Stimulated activated effector memory CD8-positive, alpha-beta T cell treated with anti-CD3 and anti-CD28 coated beads, Interleukin-12 subunit alpha, Interleukin-12 subunit beta, amount 100 ng/mL, for 72 hours (primary cell): ENCODE measurements around the gene CSNK1E.
"Not testable (repeated sequence)": the region's sequence is repeated elsewhere in the genome, so short reads cannot be mapped to it uniquely, and the experiment has no call there.

Experiments used
- ATAC-seq: fragments of 150-1000 bp; cut with Tn5 transposase; 2 replicates; pipeline ENCODE4 v1.10.0; 2021
- DNase-seq, 2 donors: peaks; one replicate each; pipeline ENCODE4 v3.0.0; 2021 to 2022; ENCODE audit warnings: low spot score in 2 of 2
- H3K27ac Mint-ChIP-seq: one replicate; pipeline ENCODE4 v1.8.0; 2022; ENCODE audit warnings: mild to moderate bottlenecking, mixed read lengths
- H3K36me3 Mint-ChIP-seq: one replicate; pipeline ENCODE4 v1.8.0; 2022; ENCODE audit warnings: mild to moderate bottlenecking, mixed read lengths
- H3K4me1 Mint-ChIP-seq: one replicate; pipeline ENCODE4 v1.8.0; 2022; ENCODE audit warnings: mixed read lengths
- H3K4me3 Mint-ChIP-seq: one replicate; pipeline ENCODE4 v1.8.0; 2022; ENCODE audit warnings: mild to moderate bottlenecking, mixed read lengths
- H3K9me3 Mint-ChIP-seq: one replicate; pipeline ENCODE4 v1.8.0; 2022; ENCODE audit warnings: mixed read lengths

CSNK1E gene

DNA sequence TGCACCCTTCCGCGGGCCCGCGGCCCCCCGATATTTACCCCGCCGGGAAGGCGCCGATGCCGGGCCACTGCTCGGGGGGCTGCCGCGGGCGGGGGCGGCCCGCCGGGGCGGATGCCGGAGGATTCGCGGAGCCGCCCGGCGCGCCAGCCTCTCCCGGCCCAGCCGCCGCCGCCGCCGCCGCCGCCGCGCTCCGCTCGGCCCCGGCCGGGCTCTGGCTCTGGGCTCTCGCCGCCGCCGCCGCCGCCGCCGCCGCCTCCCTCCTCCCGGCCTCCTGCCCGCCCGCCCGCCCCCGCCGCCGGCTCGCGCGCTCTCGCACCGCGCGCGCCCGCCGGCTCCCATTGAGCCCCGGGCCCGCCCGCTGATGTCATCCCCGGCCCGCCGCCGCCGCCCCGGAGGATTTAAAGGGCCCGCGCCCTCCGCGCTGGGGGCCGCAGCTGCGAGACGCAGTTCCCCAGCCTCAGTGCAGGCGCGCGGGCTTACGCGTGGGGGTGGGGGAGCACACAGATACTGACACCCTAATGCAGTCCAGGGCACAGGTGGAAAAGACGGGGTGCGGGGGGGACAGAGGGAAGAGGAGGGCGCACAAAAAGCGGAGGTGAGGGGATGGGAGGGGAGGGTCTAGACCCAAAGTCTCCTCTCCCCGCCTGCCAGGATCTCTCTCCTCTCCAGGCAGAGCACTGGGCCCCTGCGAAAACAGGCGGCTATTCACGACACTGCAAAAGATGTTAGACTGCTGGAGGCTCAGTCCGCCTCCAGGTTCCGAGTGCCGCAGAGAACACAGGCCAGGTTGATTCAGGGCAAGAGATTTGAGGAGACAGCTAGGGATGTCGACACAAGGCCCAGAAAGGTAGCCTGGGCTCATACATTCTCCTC lies at the start of gene CSNK1E:
TSS of gene CSNK1E (minus strand) at position 312 of the 873 bp plus-strand sequence. CDS start 3,276 bp downstream, outside the sequence.
- Mint-ChIP-seq H3K4me3 (peak within 1 kb of the TSS; percentile 83), H3K27ac (peak within 1 kb of the TSS; percentile 93), H3K36me3 (peaks cover 36% of the 10 kb centered on the region), H3K4me1 (peaks cover 44% of the 10 kb centered on the region), H3K9me3 (no peaks in the 10 kb centered on the region)
- ATAC-seq: peak; percentile 74
- peak; percentile 62 to 79 for DNase-seq

DNA sequence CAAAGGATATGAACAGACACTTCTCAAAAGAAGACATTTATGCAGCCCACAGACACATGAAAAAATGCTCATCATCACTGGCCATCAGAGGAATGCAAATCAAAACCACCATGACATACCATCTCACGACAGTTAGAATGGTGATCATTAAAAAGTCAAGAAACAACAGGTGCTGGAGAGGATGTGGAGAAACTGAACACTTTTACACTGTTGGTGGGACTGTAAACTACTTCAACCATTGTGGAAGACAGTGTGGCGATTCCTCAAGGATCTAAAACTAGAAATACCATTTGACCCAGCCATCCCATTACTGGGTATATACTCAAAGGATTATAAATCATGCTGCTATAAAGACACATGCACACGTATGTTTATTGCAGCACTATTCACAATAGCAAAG lies 48.6 kb upstream of the CSNK1E start:
- DNase-seq, H3K4me1 Mint-ChIP-seq, H3K9me3 Mint-ChIP-seq, H3K36me3 Mint-ChIP-seq, ATAC-seq, H3K4me3 Mint-ChIP-seq, H3K27ac Mint-ChIP-seq: not testable (repeated sequence)

DNA sequence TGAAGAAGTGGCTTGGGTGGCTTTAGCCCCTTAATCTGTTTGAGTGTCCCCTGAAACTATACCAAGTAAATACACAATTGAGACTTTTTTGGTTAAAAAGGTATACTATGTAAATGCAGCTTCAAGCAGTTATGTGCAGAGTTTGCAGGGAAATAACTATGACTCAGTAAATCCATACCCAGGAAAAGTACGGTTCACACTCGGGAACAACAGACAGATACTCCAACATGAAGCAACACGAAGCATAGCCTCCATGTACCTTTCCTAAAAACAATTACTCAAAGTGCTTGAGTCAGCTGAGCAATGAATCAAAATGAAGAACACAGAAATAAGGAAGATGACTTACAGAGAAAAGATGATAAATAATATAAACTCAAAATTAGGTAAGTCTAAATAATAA lies 47.9 kb upstream of the CSNK1E start:
- H3K4me3 Mint-ChIP-seq: not testable (repeated sequence)

DNA sequence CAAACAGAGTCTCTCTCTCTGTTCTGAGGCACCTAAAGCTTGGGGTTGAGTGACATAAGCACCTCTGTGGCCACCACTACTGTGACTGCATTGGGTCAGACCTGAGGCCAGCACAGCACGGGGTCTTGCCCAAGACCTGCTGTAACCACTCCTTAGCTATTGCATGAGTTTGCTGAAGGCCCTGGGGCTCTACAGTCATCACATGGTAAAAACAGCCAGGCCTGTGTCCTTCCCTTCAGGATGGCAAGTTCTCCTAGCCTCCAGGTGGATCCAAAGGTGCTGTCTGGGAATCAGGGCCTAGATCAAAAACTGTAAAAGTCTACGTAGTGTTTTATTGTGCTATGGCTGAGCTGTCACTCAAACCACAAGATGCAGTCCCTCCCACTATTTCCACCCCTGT lies 43.3 kb upstream of the CSNK1E start:
- not testable (repeated sequence) for H3K4me3 Mint-ChIP-seq, H3K9me3 Mint-ChIP-seq, DNase-seq, H3K4me1 Mint-ChIP-seq, ATAC-seq, H3K27ac Mint-ChIP-seq
- peaks cover 22% of the 10 kb centered on the region for H3K36me3 Mint-ChIP-seq

More for the DNA sequence above, 47.9 kb upstream of the CSNK1E start:
- H3K4me1 Mint-ChIP-seq, H3K9me3 Mint-ChIP-seq, DNase-seq, H3K27ac Mint-ChIP-seq, H3K36me3 Mint-ChIP-seq, ATAC-seq: not testable (repeated sequence)

- H3K36me3 Mint-ChIP-seq: peaks cover 29% of the 10 kb centered on the region
- not testable (repeated sequence) for H3K4me3 Mint-ChIP-seq, H3K9me3 Mint-ChIP-seq, H3K27ac Mint-ChIP-seq, H3K4me1 Mint-ChIP-seq, DNase-seq, ATAC-seq
Measured at GRCh38 chr22:38359817-38360216, 42.6 kb upstream of the CSNK1E start.

- H3K9me3 Mint-ChIP-seq, ATAC-seq, DNase-seq, H3K27ac Mint-ChIP-seq, H3K4me1 Mint-ChIP-seq, H3K4me3 Mint-ChIP-seq: not testable (repeated sequence)
- H3K36me3 Mint-ChIP-seq: peaks cover 30% of the 10 kb centered on the region
Measured at GRCh38 chr22:38357971-38358370, 40.7 kb upstream of the CSNK1E start.

- H3K27ac Mint-ChIP-seq: no peak overlapping the region
- H3K36me3 Mint-ChIP-seq: peaks cover 30% of the 10 kb centered on the region
- H3K4me1 Mint-ChIP-seq: no peaks in the 10 kb centered on the region
- H3K9me3 Mint-ChIP-seq: no peaks in the 10 kb centered on the region
- H3K4me3 Mint-ChIP-seq: no peak overlapping the region
- no peak for ATAC-seq
- no peak for DNase-seq
Measured at GRCh38 chr22:38355275-38355674, 38.0 kb upstream of the CSNK1E start.

DNA sequence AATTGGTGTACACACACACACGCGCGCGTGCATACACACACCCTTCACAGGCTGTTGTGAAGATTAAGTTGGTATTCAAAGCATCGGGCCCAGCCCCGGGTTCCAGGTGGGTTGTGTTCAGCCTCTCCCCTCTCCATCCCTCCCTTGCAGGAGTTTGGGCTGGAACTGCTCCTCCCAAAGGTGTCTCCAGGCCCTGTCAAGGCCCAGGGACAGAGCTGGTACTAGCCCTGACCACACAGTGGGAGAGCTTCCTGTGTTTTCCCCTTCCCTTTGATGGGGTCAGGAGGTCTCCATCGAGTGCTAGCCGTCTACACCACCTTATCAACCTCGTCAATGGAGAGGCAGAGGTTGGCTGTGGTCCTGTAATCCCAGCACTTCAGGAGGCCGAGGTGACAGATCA lies 36.5 kb upstream of the CSNK1E start:
- H3K36me3 Mint-ChIP-seq: peaks cover 21% of the 10 kb centered on the region
- no peak for DNase-seq
- ATAC-seq: peak; percentile 27
- H3K4me1 Mint-ChIP-seq: peaks cover 2% of the 10 kb centered on the region
- no peak overlapping the region for H3K4me3 Mint-ChIP-seq
- H3K27ac Mint-ChIP-seq: no peak overlapping the region
- H3K9me3 Mint-ChIP-seq: no peaks in the 10 kb centered on the region

DNA sequence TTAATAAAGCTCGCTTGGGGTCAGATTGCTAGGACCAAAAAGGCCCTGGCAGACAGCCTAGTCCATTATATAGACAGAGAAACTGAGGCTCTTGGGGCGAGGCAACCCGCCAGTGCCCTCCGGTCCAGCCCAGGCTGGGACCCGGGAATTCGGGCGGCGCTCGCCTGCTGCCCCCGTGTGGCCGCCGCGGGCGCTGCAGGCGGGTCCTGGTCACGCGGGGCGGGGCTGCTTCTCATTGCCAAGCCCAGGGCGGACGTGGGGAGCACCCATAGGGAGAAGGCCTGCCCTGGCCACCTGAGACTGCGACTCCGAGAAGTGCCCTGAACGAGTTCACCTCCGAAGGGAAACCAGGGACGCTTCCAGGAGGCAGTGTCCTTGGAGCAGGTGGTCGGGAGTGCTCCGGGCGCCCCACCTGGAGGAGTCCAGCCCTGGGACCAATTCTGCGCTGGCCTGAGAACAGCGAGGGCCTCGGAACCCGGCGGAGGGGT lies 36.0 kb upstream of the CSNK1E start:
- peaks cover 19% of the 10 kb centered on the region for H3K36me3 Mint-ChIP-seq
- H3K9me3 Mint-ChIP-seq: no peaks in the 10 kb centered on the region
- no peak overlapping the region for H3K27ac Mint-ChIP-seq
- H3K4me1 Mint-ChIP-seq: peaks cover 6% of the 10 kb centered on the region
- ATAC-seq (peak; percentile 79), DNase-seq (peak; percentile 83 to 86)
- H3K4me3 Mint-ChIP-seq: no peak overlapping the region

DNA sequence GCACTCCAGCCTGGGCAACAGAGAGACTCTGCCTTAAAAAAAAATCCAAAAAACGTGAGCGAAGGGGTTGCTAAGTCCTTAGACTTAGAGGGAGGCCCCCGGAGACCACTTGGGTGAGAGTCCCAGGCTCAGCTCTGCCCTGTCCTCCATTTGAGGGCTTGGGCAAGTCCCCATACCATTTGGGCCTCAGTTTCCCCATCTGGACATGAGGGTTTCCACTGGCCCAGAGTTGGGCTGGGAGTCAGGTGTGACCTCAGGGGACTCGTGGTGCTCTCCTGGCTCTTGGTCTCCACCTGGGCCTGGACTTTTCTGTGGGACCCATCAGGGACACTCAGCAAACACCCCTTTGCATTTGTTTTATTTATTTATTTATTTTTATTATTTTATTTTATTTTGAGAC lies 35.2 kb upstream of the CSNK1E start:
- ATAC-seq: no peak
- Mint-ChIP-seq H3K36me3 (peaks cover 19% of the 10 kb centered on the region), H3K4me1 (peaks cover 6% of the 10 kb centered on the region), H3K9me3 (no peaks in the 10 kb centered on the region), H3K27ac (no peak overlapping the region), H3K4me3 (no peak overlapping the region)
- DNase-seq: peak in 1 of 2 donors; percentile 46

GRCh38 chr22:38350444-38351359 lies 33.5 kb upstream of the CSNK1E start:
- peak in 1 of 2 donors; percentile 46 for DNase-seq
- H3K4me3 Mint-ChIP-seq: no peak overlapping the region
- no peak for ATAC-seq
- H3K4me1 Mint-ChIP-seq: peaks cover 14% of the 10 kb centered on the region
- H3K36me3 Mint-ChIP-seq: peaks cover 9% of the 10 kb centered on the region
- no peak overlapping the region for H3K27ac Mint-ChIP-seq
- H3K9me3 Mint-ChIP-seq: no peaks in the 10 kb centered on the region

DNA sequence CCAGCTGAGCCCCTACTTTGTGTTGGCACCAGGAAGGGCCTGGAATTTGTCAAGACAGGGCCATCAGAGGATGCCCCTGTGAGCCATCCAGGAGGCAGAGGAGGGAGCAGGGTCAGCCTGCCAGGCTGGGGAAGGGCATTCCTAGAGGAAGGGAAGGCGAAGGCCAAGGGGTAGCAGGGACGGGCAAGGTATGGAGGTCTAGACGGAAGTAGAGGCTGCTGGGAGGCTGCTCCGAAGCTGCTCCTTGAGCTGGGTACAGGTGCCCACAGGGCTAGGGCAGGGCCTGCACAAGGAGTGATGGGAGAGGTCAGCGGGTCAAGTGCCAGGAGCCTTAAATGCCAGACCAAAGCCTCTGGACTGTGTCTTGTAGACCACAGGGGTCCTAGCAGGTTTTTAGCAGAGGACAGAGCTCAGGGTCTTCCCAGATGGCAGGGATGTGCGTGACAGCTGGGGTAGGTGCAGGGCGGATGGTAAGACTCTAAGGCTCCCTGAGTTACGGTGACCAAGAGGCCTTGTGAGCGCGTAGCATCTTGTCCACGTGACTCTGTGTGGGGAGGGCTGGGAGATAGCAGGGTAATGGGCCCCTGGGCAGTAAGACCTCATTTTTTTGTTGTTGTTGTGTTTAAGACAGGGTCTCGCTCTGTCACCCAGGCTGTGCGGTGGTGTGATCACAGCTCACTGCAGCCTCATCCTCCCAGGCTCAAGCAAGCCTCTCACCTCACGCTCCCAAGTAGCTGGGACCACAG lies 31.7 kb upstream of the CSNK1E start:
- Mint-ChIP-seq H3K36me3 (no peaks in the 10 kb centered on the region), H3K4me1 (peaks cover 14% of the 10 kb centered on the region), H3K4me3 (no peak overlapping the region), H3K9me3 (no peaks in the 10 kb centered on the region), H3K27ac (peak overlapping the region; percentile 44)
- no peak for ATAC-seq
- peak; percentile 1 to 47 for DNase-seq

DNA sequence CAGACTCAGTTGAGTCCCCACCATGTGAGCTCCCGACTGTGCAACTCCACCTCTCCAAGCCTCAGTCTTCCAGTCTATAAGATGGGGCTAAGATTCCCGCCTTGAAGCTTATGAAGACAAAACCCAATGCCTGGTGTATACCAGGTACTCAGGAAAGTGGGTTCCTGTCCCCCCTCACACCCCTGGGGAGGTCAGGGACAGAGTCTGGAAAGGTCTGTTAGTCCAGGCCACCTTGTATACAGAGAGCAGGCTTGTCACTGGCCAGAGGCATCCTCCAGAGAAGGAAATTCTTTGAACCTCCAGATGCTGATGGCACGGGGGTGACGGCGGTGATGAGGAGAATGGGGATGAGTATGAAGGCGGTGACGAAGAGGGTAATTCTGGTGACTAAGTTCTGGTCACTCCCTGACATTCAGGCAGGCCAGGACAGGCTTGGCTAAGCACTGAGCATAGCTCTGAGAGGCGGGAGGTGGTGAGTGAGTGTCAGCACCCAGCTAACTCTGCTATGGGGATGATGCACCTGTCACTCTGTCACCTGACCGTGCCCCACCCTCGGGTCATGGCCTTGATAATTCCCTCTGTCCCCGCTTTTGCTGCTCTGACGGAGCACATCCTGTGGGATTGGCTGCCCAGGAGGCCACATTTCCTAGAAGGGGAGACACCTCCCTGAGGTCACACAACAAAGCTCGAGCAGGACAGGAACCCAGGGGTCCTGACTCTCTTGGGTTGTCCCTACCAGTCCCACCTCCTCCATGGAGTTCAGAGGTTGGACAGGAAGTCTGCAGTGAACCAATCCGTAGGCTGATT lies 30.9 kb upstream of the CSNK1E start:
- peak overlapping the region; percentile 44 for H3K27ac Mint-ChIP-seq
- H3K4me1 Mint-ChIP-seq: peaks cover 14% of the 10 kb centered on the region
- no peaks in the 10 kb centered on the region for H3K36me3 Mint-ChIP-seq
- H3K9me3 Mint-ChIP-seq: no peaks in the 10 kb centered on the region
- DNase-seq: peak; percentile 4 to 49
- H3K4me3 Mint-ChIP-seq: no peak overlapping the region
- ATAC-seq: peak; percentile 89
